ENCODE results near the gene ZNF440. TPM values are rescaled to one million over a fixed set of nuclear protein-coding genes. Genes with fewer than 3 reads are reported as not detected.
"Not testable (repeated sequence)": the region's sequence is repeated elsewhere in the genome, so short reads cannot be mapped to it uniquely, and the experiment has no call there.

The ZNF440 gene
- total RNA-seq, 2 donors from 2014 or later, result 3.4 to 4.5 TPM

DNA sequence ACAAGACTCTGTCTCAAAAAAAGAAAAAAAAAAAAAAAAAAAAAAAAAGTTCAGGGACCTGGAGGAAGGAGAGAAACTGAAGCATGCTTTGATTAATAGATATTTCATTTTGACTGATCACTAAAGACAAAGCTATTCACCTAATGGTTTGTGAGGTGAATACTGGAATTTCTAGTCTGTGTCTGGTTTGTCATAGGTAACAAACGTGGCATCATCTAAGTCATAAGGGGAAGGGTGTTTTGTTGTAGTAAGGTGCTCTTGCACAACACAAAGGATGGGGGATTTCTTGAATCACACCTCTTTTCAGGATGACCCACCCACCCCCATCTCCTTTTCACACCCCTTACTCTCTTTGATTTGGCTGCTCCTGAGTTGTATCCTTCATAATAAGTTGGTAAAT, 59.7 kb downstream of the ZNF440 start:
- Histone ChIP-seq H3K9me3 (peaks cover 3 to 21% of the 10 kb centered on the region in 2 donors), H3K27ac (no peak overlapping the region), H3K4me3 (no peak overlapping the region), H3K27me3 (no peaks in the 10 kb centered on the region), H3K36me3 (peaks cover 5% of the 10 kb centered on the region), H3K4me1 (no peaks in the 10 kb centered on the region)
- DNase-seq (ENCODE audit: low spot score), result no peak
- TF ChIP-seq, protein P1, sequence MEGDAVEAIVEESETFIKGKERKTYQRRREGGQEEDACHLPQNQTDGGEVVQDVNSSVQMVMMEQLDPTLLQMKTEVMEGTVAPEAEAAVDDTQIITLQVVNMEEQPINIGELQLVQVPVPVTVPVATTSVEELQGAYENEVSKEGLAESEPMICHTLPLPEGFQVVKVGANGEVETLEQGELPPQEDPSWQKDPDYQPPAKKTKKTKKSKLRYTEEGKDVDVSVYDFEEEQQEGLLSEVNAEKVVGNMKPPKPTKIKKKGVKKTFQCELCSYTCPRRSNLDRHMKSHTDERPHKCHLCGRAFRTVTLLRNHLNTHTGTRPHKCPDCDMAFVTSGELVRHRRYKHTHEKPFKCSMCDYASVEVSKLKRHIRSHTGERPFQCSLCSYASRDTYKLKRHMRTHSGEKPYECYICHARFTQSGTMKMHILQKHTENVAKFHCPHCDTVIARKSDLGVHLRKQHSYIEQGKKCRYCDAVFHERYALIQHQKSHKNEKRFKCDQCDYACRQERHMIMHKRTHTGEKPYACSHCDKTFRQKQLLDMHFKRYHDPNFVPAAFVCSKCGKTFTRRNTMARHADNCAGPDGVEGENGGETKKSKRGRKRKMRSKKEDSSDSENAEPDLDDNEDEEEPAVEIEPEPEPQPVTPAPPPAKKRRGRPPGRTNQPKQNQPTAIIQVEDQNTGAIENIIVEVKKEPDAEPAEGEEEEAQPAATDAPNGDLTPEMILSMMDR (IDR thresholded peaks at IDR 0.05), result no peak

DNA sequence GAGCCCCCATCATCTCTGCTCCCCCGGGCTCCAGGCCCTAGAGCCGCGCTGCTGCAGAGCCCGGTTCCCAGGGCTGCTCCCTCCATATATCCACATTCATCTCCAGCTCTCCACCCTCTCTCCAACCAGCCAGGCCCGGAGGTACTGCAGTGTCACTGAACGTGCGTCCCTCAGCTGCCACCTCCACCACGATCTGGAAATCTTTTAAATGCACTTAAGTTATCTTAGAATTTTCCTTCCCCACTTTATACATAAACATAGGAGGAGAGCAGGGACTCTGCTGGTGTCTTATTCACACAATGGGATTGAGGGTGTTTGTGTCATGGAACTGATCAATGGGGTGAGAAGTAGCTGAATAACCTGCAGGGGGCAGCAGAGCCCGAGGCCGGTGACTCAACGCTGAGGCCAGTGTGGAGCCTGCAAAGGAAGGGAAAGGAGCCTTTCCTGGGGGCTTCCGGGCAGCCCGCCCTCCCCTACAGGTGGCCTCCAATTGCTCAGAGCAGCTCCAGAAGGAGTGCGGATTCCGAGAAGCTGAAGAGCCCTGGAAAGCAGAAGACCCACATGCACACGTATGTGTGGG, 65.7 kb downstream of the ZNF440 start:
- not testable (repeated sequence) for DNase-seq (ENCODE audit: low spot score); H3K4me3 ChIP-seq; H3K4me1 ChIP-seq; H3K36me3 ChIP-seq; H3K27ac ChIP-seq; H3K9me3 ChIP-seq; H3K27me3 ChIP-seq
- TF ChIP-seq, protein P1 (IDR thresholded peaks at IDR 0.05), result peak in 1 of 2 donors; percentile 51

DNA sequence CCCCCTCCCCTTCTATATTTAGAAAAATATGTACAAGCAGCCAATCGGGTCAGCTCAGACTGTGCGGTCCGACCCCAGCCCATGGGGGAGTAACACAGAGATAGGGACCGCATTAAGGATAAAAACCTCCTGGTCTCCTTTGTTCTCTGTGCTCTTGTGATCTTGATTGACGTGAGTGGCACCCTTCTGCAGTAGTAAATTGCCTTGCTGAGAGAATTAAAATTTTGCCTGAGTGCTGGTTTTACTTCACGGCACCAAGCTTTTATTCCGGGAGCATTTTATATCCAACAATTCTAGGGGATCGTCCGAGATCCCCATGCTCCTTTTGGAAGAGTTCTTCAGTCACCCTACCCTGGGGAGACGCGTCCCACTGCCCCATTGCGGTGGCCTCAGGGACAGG, 66.5 kb downstream of the ZNF440 start:
- Histone ChIP-seq H3K9me3 (no peaks in the 10 kb centered on the region), H3K27me3 (no peaks in the 10 kb centered on the region)
- TF ChIP-seq, protein P1 (IDR thresholded peaks at IDR 0.05), result no peak

DNA sequence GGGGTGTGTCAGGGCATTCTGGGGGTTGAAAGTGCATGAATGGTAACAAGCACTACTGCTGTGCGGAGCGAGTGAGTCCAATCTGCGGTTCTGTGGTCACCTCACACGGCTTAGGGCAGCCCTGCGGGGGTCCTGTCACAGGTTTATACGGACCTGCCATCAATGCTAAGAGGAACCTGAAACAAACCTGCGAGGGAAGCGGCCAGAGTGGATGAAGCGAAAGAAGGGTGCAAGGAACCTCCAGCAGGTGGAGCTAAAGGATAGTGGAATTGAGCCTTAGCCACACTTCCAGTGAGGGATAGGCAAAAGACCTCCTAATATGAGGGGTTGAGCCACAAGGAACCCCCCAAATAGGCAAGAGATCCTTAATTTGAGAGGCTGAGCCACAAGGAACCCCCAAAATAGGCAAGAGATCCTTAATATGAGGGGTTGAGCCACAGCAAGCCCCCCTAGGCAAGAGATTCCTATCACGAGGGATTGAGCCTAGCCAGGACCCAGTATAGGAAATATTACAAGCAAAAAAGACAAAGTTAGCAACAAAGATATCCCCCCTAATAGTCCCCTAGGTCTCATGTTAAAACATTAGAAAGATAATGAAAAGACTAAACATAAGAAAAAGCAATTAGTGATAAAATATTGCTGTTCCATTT, 67.2 kb downstream of the ZNF440 start:
- Histone ChIP-seq H3K27me3 (no peaks in the 10 kb centered on the region), H3K9me3 (no peaks in the 10 kb centered on the region), H3K4me1 (no peaks in the 10 kb centered on the region), H3K36me3 (no peaks in the 10 kb centered on the region), H3K4me3 (no peak overlapping the region), H3K27ac (no peak overlapping the region)
- TF ChIP-seq, protein P1 (IDR thresholded peaks at IDR 0.05), result peak; percentile 59 to 79
- peak; percentile 62 for DNase-seq (ENCODE audit: low spot score)

More for the DNA sequence above, 66.5 kb downstream of the ZNF440 start:
- H3K36me3 ChIP-seq, result no peaks in the 10 kb centered on the region
- no peak overlapping the region for H3K27ac ChIP-seq
- H3K4me3 ChIP-seq, result no peak overlapping the region
- H3K4me1 ChIP-seq, result no peaks in the 10 kb centered on the region
- no peak for DNase-seq (ENCODE audit: low spot score)

DNA sequence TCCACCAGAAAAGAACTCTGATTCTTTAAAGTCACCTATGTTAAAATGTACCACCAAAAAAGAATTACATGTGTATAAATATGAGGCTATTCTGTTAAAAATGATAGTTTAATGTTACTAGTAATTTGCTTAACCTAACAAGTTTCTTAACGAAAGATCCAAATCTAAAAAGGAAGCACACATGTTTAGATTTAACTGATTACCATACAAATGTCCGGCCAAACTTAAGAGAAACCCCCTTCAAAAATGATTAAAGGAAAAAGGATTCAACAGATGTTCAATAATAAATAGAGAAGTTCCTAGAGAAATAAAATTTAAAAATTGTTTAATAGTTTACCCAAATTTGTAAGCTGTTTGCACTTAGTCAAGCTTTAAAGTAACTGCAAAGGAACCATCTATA, 68.5 kb downstream of the ZNF440 start:
- Histone ChIP-seq H3K4me3 (no peak overlapping the region), H3K27me3 (no peaks in the 10 kb centered on the region), H3K9me3 (no peaks in the 10 kb centered on the region), H3K27ac (no peak overlapping the region), H3K36me3 (no peaks in the 10 kb centered on the region), H3K4me1 (peaks cover 0 to 6% of the 10 kb centered on the region in 2 donors)
- TF ChIP-seq, protein P1 (IDR thresholded peaks at IDR 0.05), result no peak
- DNase-seq (ENCODE audit: low spot score), result no peak

Other genes starting within 250 kb of the ZNF440 start
- gene ACP5, start 236.6 kb upstream of the ZNF440 start, total RNA-seq, result 1 to 10 TPM; 3.2 to 3.6 TPM
- 1 to 10 TPM; 6.0 to 6.7 TPM for gene ZNF627, start 216.8 kb upstream of the ZNF440 start, total RNA-seq
- 1 to 10 TPM; 2.6 to 4.0 TPM for gene ZNF823, start 75.3 kb upstream of the ZNF440 start, total RNA-seq
- gene ZNF441, start 47.3 kb upstream of the ZNF440 start, total RNA-seq, result 1 to 10 TPM; 2.0 to 3.4 TPM
- 1 to 10 TPM; 1.6 to 6.2 TPM for gene ZNF491, start 15.8 kb upstream of the ZNF440 start, total RNA-seq
- gene ZNF439, start 34.5 kb downstream of the ZNF440 start, total RNA-seq, result 1 to 10 TPM; 2.6 to 4.6 TPM
- 1 to 10 TPM; 4.2 to 6.3 TPM for gene ZNF69, start 73.5 kb downstream of the ZNF440 start, total RNA-seq
- gene ZNF700, start 110.8 kb downstream of the ZNF440 start, total RNA-seq, result 1 to 10 TPM; 4.4 to 5.2 TPM
- 1 to 10 TPM; 1.4 to 2.6 TPM for gene ZNF763, start 150.8 kb downstream of the ZNF440 start, total RNA-seq
- 1 to 10 TPM; 4.4 to 5.5 TPM for gene ZNF433, start 221.4 kb downstream of the ZNF440 start, total RNA-seq
- under 1 TPM; 0.20 to 0.26 TPM for gene ZNF878, start 238.7 kb downstream of the ZNF440 start, total RNA-seq

Measured in right atrium auricular region (tissue), 2 donors.